ENCODE measurements around the gene MCCC1.

- TF ChIP-seq, protein P1, sequence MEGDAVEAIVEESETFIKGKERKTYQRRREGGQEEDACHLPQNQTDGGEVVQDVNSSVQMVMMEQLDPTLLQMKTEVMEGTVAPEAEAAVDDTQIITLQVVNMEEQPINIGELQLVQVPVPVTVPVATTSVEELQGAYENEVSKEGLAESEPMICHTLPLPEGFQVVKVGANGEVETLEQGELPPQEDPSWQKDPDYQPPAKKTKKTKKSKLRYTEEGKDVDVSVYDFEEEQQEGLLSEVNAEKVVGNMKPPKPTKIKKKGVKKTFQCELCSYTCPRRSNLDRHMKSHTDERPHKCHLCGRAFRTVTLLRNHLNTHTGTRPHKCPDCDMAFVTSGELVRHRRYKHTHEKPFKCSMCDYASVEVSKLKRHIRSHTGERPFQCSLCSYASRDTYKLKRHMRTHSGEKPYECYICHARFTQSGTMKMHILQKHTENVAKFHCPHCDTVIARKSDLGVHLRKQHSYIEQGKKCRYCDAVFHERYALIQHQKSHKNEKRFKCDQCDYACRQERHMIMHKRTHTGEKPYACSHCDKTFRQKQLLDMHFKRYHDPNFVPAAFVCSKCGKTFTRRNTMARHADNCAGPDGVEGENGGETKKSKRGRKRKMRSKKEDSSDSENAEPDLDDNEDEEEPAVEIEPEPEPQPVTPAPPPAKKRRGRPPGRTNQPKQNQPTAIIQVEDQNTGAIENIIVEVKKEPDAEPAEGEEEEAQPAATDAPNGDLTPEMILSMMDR (IDR thresholded peaks at IDR 0.05): no peak
- no peak for TF ChIP-seq POLR2A (IDR thresholded peaks at IDR 0.05)
Observed at GRCh38 chr3:182969853-182970252, 129.4 kb downstream of the MCCC1 start.
